Stimulated activated CD8-positive, alpha-beta memory T cell treated with anti-CD3 and anti-CD28 coated beads, Interleukin-15, amount 100 ng/mL, for 48 hours (primary cell): ENCODE measurements around the gene SLC25A39.
"Not testable (repeated sequence)": the region's sequence is repeated elsewhere in the genome, so short reads cannot be mapped to it uniquely, and the experiment has no call there.

Experiments
- DNase-seq, 2 donors: peaks; one replicate each; pipeline ENCODE4 v3.0.0-alpha.2; 2020; ENCODE audit warnings: low read depth in 2 of 2

Gene SLC25A39

GRCh38 chr17:44335564-44335963 lies 10.9 kb upstream of the SLC25A39 start:
- DNase-seq: no peak

GRCh38 chr17:44334727-44335126 lies 10.1 kb upstream of the SLC25A39 start:
- no peak for DNase-seq

- DNase-seq: no peak
Observed at GRCh38 chr17:44334315-44334714, 9.7 kb upstream of the SLC25A39 start.

- DNase-seq: no peak
Observed at GRCh38 chr17:44333371-44333770, 8.7 kb upstream of the SLC25A39 start.

- DNase-seq: peak; percentile 45 to 53
Observed at GRCh38 chr17:44331249-44331760, 6.7 kb upstream of the SLC25A39 start.

GRCh38 chr17:44330263-44330662 lies 5.6 kb upstream of the SLC25A39 start:
- DNase-seq: not testable (repeated sequence)

GRCh38 chr17:44329516-44329915 lies 4.9 kb upstream of the SLC25A39 start:
- DNase-seq: not testable (repeated sequence)

GRCh38 chr17:44327715-44328449 lies 3.3 kb upstream of the SLC25A39 start:
- DNase-seq: no peak

GRCh38 chr17:44326861-44327444 lies 2.3 kb upstream of the SLC25A39 start:
- peak; percentile 90 to 94 for DNase-seq

GRCh38 chr17:44324092-44324570 lies 492 bp downstream of the SLC25A39 start:
- DNase-seq: no peak

GRCh38 chr17:44323359-44324091 lies 1.1 kb downstream of the SLC25A39 start:
- no peak for DNase-seq

GRCh38 chr17:44322236-44322895 lies 2.3 kb downstream of the SLC25A39 start:
- DNase-seq: no peak

GRCh38 chr17:44321246-44322120 lies 3.1 kb downstream of the SLC25A39 start:
- no peak for DNase-seq

- DNase-seq: no peak
Observed at GRCh38 chr17:44320066-44320465, 4.6 kb downstream of the SLC25A39 start.

- DNase-seq: no peak
Observed at GRCh38 chr17:44318077-44318892, 6.3 kb downstream of the SLC25A39 start.

GRCh38 chr17:44317545-44317944 lies 7.1 kb downstream of the SLC25A39 start:
- no peak for DNase-seq

GRCh38 chr17:44315760-44316731 lies 8.6 kb downstream of the SLC25A39 start:
- no peak for DNase-seq

- peak in 1 of 2 donors; percentile 25 for DNase-seq
Observed at GRCh38 chr17:44314869-44315661, 9.6 kb downstream of the SLC25A39 start.
